Measurements from ENCODE around the gene TKT.

DNA sequence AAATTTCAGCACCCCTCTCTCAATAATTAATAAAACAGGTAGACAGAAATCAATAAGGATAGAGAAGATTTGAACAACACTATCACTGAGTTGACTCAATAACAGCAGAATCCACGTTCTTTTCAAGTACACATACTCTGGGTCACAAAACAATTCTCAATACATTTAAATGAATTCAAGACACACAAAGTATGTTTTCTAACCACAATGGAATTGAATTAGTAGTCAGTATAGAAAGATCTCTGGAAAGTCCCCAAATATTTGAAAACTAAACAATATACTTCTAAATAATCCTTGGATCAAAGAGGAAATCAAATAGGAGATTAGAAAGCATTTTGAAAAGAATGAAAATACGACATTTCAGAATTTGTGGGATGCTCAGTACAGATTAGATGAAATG, 40.0 kb downstream of the TKT start:
- TF ChIP-seq POLR2AphosphoS5 (IDR thresholded peaks at IDR 0.05) (no peak), MXI1 (conservative IDR thresholded peaks at IDR 0.05; ENCODE audit: poor library complexity, severe bottlenecking) (no peak)
- TF ChIP-seq, protein P1, sequence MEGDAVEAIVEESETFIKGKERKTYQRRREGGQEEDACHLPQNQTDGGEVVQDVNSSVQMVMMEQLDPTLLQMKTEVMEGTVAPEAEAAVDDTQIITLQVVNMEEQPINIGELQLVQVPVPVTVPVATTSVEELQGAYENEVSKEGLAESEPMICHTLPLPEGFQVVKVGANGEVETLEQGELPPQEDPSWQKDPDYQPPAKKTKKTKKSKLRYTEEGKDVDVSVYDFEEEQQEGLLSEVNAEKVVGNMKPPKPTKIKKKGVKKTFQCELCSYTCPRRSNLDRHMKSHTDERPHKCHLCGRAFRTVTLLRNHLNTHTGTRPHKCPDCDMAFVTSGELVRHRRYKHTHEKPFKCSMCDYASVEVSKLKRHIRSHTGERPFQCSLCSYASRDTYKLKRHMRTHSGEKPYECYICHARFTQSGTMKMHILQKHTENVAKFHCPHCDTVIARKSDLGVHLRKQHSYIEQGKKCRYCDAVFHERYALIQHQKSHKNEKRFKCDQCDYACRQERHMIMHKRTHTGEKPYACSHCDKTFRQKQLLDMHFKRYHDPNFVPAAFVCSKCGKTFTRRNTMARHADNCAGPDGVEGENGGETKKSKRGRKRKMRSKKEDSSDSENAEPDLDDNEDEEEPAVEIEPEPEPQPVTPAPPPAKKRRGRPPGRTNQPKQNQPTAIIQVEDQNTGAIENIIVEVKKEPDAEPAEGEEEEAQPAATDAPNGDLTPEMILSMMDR (IDR thresholded peaks at IDR 0.05; ENCODE audit: poor library complexity, severe bottlenecking): no peak
- TF ChIP-seq, protein P2, sequence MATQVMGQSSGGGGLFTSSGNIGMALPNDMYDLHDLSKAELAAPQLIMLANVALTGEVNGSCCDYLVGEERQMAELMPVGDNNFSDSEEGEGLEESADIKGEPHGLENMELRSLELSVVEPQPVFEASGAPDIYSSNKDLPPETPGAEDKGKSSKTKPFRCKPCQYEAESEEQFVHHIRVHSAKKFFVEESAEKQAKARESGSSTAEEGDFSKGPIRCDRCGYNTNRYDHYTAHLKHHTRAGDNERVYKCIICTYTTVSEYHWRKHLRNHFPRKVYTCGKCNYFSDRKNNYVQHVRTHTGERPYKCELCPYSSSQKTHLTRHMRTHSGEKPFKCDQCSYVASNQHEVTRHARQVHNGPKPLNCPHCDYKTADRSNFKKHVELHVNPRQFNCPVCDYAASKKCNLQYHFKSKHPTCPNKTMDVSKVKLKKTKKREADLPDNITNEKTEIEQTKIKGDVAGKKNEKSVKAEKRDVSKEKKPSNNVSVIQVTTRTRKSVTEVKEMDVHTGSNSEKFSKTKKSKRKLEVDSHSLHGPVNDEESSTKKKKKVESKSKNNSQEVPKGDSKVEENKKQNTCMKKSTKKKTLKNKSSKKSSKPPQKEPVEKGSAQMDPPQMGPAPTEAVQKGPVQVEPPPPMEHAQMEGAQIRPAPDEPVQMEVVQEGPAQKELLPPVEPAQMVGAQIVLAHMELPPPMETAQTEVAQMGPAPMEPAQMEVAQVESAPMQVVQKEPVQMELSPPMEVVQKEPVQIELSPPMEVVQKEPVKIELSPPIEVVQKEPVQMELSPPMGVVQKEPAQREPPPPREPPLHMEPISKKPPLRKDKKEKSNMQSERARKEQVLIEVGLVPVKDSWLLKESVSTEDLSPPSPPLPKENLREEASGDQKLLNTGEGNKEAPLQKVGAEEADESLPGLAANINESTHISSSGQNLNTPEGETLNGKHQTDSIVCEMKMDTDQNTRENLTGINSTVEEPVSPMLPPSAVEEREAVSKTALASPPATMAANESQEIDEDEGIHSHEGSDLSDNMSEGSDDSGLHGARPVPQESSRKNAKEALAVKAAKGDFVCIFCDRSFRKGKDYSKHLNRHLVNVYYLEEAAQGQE (IDR thresholded peaks at IDR 0.05; ENCODE audit: borderline replicate concordance): no peak

Measured in neural cell (in vitro differentiated cells).